BJ (cell line): ENCODE data around the gene VARS1. TPM values are rescaled to one million over a fixed set of nuclear protein-coding genes. Genes with fewer than 3 reads are reported as not detected.

ENCODE experiments used
- CTCF ChIA-PET: fragments of 350-600 bp; formaldehyde crosslinking; extraction: SDS; loops from one replicate; lab custom pipeline; 2021; ENCODE audit warnings: antibody characterized with exemption, inconsistent platforms; lab: Yijun Ruan, JAX
- POLR2A ChIA-PET: fragments of 300-600 bp; sonication (Branson Sonifier 250); formaldehyde crosslinking; extraction: SDS; loops from one replicate; lab custom pipeline; 2021; ENCODE audit warnings: antibody characterized with exemption; lab: Charles Lee
- DNase-seq: peaks from one replicate; pipeline ENCODE4 v3.0.0-alpha.2; 2011; ENCODE audit warnings: low read depth
- H3K27me3 ChIP-seq: 2 replicates; pipeline ENCODE4 v1.6.0; 2011; ENCODE audit warnings: low read length; ENCODE audit not compliant: control insufficient read depth, insufficient read depth
- H3K36me3 ChIP-seq: 2 replicates; pipeline ENCODE4 v1.5.1; 2011; ENCODE audit warnings: low read length; ENCODE audit not compliant: control insufficient read depth, insufficient read depth
- H3K4me3 ChIP-seq: 2 replicates; pipeline ENCODE4 v1.5.1; 2011; ENCODE audit warnings: low read depth, mild to moderate bottlenecking, control low read depth, low read length
- polyA plus RNA-seq: library from polyadenylated mRNA; depleted of rRNA; stranded (reverse); fragments of >200 nt; gene quantifications from 2 replicates; pipeline ENCODE4 v1.2.3, GENCODE V29; 2011
- TF ChIP-seq, protein P1 (sequence below): IDR thresholded peaks from 2 replicates; pipeline ENCODE4 v1.5.1; 2011; ENCODE audit warnings: low read depth, mild to moderate bottlenecking, control low read depth, inconsistent platforms, low read length, moderate library complexity; ENCODE audit not compliant: insufficient read depth

Gene VARS1
- polyA plus RNA-seq, 1 experiment: 33.9 TPM

DNA sequence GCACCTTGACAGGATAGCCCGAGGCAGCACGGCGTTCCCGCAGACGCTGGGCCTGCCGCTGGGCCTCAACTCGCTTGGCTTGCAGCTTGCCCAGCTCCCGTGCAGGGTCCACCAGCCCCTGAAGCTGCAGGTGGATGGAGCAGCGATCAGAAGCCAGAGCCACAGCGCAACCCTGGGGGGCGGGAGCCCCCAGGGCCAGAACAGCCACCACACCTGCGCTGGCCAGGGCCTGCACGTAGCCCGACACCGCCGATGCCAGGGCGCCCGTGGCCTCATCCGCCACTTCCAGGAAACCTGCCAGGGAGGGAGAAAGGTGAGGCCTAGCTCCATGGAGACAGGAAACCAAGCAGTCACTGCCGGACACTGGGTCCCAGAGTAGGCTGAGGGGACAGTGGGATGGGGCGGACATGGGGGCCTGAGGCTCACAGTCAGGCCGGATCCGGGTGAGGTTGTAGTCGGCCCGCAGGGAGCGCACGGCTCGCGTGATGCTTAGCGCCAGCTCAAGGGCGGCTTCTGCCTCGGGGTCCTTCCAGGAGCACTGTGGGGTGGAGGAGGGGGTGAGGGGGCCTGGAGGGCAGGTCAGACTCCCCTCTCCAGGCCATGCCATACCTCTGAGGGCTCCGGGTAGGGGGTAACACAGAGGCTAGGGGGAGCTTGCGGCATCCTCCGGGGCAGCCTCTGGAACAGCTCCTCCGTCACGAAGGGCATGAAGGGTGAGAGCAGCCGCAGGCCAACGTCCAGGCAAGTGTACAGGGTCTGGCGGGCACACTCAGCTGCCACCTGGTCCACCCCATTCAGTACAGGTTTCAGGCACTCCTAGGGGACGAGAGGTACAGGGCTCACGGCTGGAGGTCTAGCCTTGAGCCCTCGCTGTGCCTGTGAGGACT lies 16.3 kb downstream of the VARS1 start:
- Histone ChIP-seq H3K4me3 (no peak overlapping the region), H3K27me3 (no peaks in the 10 kb centered on the region), H3K36me3 (peaks cover 36% of the 10 kb centered on the region)
- CTCF ChIA-PET: interaction anchor here (3.3 kb wide), 2 partner anchors 10 to 12 kb away, joined by 14 to 22 read pairs; no protein-coding TSS in a partner anchor
- TF ChIP-seq, protein P1, sequence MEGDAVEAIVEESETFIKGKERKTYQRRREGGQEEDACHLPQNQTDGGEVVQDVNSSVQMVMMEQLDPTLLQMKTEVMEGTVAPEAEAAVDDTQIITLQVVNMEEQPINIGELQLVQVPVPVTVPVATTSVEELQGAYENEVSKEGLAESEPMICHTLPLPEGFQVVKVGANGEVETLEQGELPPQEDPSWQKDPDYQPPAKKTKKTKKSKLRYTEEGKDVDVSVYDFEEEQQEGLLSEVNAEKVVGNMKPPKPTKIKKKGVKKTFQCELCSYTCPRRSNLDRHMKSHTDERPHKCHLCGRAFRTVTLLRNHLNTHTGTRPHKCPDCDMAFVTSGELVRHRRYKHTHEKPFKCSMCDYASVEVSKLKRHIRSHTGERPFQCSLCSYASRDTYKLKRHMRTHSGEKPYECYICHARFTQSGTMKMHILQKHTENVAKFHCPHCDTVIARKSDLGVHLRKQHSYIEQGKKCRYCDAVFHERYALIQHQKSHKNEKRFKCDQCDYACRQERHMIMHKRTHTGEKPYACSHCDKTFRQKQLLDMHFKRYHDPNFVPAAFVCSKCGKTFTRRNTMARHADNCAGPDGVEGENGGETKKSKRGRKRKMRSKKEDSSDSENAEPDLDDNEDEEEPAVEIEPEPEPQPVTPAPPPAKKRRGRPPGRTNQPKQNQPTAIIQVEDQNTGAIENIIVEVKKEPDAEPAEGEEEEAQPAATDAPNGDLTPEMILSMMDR: no peak
- no peak for DNase-seq
- POLR2A ChIA-PET: no interaction called here

DNA sequence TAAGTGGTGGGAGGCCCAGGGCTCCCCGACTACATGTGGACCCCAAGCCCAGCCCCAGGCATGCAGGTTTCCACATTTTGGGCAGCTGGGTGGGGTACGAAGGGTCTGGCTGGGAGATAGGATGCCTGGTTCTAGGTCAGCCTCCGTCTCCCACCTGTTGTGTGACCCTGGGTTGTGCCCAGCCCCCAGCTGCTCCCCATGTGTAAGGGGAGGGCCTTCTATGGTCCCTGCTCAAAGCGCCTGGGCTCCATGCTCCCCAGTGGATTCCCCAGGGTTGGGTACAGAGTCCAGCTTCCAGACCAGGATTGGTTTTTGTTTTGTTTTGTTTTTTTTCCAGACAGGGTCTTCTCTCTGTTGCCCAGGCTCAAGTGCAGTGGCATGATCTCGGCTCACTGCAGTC lies 17.4 kb downstream of the VARS1 start:
- no peak overlapping the region for H3K4me3 ChIP-seq
- POLR2A ChIA-PET: no interaction called here
- H3K27me3 ChIP-seq: no peaks in the 10 kb centered on the region
- DNase-seq: no peak
- peaks cover 32% of the 10 kb centered on the region for H3K36me3 ChIP-seq
- TF ChIP-seq, protein P1: no peak
- CTCF ChIA-PET: interaction anchor here (1.1 to 3.3 kb wide), 5 partner anchors 8 to 55 kb away, joined by 3 to 22 read pairs (median 5); partner anchors contain the start of gene DDAH2

DNA sequence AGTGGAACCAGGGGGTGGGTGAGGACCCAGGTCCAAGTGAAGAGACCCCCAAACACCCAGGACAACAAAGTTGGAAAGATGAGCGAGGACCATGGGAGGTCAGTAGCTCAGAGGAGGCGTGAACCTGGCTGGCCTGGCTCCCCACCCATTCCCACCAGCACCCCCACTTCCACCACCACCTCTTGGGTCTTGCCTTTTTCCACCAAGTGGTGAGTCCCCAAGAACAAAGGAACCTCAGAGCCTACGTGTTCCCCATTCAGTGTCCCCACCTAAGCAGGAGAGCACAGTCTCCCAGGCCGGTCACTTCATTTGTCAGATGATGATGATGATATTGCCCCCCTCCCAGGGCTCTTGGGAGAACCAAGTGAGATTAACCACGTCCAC lies 17.9 kb downstream of the VARS1 start:
- DNase-seq: no peak
- peaks cover 29% of the 10 kb centered on the region for H3K36me3 ChIP-seq
- no peaks in the 10 kb centered on the region for H3K27me3 ChIP-seq
- ChIA-PET CTCF (interaction anchor here (0.6 to 3.3 kb wide), 6 partner anchors 9 to 63 kb away, joined by 3 to 22 read pairs (median 3); partner anchors contain the start of genes DDAH2 and LY6G6D), POLR2A (no interaction called here)
- TF ChIP-seq, protein P1: no peak
- H3K4me3 ChIP-seq: no peak overlapping the region

DNA sequence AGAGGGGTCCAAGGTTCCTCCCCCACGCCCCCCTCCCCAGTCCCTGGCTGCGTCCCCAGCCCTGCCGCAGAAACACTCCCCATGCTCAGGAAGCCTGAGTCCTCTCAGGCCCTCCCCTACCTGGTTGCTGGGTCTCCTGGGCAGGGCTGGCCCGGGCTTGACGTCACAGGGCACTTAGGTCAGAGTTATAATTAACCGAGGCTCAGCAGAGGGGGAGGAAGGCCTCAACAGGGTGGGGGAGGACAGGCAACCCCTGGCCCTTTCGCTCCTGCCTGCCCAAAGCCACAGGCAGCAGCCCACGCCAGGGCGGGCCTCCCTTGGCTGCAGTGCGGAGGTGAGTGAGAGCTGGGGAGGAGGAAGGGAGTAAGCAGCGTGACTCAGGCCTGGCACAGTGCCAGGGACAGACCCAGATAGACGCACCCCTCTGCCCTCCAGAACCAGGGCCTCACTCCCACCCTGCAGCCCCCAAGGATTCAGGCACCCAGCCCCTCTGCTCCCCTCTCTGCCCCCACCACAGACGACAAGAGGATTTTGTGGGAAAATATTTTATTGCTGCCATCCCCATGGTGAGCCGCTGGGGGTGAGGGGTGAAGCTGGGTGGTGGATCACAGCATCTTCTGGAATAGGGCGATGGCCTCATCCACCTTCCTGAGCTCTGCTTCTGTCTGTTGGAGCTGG lies 18.4 kb downstream of the VARS1 start, which contains the start of gene VWA7:
Gene VWA7 (minus strand): TSS at position 340 of the 678 bp plus-strand sequence. CDS start 549 bp downstream, outside the sequence.
- TF ChIP-seq, protein P1: no peak
- Histone ChIP-seq H3K4me3 (no peak within 1 kb of the TSS), H3K36me3 (peaks cover 25% of the 10 kb centered on the region), H3K27me3 (no peaks in the 10 kb centered on the region)
- CTCF ChIA-PET: interaction anchor here (0.6 to 3.3 kb wide), 6 partner anchors 9 to 62 kb away, joined by 3 to 22 read pairs (median 3); partner anchors contain the start of genes DDAH2 and LY6G6D
- no peak for DNase-seq
- POLR2A ChIA-PET: no interaction called here
